Nephron progenitor cell (in vitro differentiated cells): ENCODE results near the gene GALE.
A peak's percentile ranks its signal among the peaks of the same experiment; 100 is the strongest.

ENCODE experiments used
- DNase-seq: peaks from one replicate; pipeline ENCODE4 v3.0.0; 2021
- H3K27ac Mint-ChIP-seq: 2 replicates; pipeline ENCODE4 v1.8.0; 2021; ENCODE audit warnings: mild to moderate bottlenecking, moderate library complexity, mixed read lengths
- H3K27me3 Mint-ChIP-seq: 2 replicates; pipeline ENCODE4 v1.8.0; 2021; ENCODE audit warnings: mild to moderate bottlenecking, low read depth, mixed read lengths; ENCODE audit not compliant: poor library complexity
- H3K36me3 Mint-ChIP-seq: 2 replicates; pipeline ENCODE4 v1.8.0; 2021; ENCODE audit warnings: low read depth, mixed read lengths
- H3K4me1 Mint-ChIP-seq: 2 replicates; pipeline ENCODE4 v1.8.0; 2021; ENCODE audit warnings: mixed read lengths
- H3K4me3 Mint-ChIP-seq: 2 replicates; pipeline ENCODE4 v1.8.0; 2021; ENCODE audit warnings: mild to moderate bottlenecking, moderate library complexity, mixed read lengths
- H3K9me3 Mint-ChIP-seq: 2 replicates; pipeline ENCODE4 v1.8.0; 2021; ENCODE audit warnings: mild to moderate bottlenecking, moderate library complexity, mixed read lengths
- TF ChIP-seq, protein P1 (sequence below): fragments of 200-600 bp; sonication (generic); IDR thresholded peaks from 2 replicates; pipeline ENCODE4 v1.5.0; 2021; ENCODE audit warnings: antibody characterized with exemption

GALE gene

DNA sequence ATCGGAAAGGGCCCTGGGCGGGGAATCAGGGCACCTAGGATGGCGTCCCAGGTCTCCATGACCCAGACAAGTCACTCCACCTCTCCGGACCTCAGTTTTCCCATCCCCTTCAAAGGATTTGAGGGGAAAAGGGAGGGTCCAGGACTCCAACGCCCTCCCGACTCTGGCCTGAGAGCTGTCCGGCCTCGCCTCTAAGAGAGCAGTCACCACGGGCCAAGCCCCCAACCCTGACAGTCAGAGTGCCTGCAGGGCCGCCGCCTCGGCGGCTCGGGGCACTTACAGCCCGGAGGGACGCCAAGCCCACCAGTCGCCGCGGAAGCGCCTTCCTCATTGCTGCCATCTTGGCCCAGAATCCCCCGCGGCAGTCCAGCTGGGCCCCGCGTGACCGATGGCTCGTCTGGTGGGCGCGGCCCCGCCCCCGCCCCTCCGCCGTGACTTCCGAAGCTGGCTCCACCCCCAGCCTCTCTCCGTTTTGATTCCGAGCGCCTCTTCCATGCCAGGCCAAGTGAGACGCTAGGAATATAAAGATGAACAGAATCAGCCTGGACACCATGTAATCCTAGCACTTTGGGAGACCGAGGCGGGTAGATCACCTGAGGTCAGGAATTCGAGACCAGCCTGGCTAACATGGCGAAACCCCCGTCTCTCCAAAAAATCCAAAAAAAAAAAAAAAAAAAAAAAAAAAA lies 24.7 kb upstream of the GALE start, which contains the start of gene HMGCL:
HMGCL (minus strand) TSS at position 354 of the 686 bp plus-strand sequence; CDS start at position 340, 14 bp downstream.
- peak within 1 kb of the TSS; percentile 99 for H3K4me3 Mint-ChIP-seq
- peaks cover 16% of the 10 kb centered on the region for H3K4me1 Mint-ChIP-seq
- H3K27me3 Mint-ChIP-seq, result peaks cover 1% of the 10 kb centered on the region
- peak within 1 kb of the TSS; percentile 91 for H3K27ac Mint-ChIP-seq
- TF ChIP-seq, protein P1, sequence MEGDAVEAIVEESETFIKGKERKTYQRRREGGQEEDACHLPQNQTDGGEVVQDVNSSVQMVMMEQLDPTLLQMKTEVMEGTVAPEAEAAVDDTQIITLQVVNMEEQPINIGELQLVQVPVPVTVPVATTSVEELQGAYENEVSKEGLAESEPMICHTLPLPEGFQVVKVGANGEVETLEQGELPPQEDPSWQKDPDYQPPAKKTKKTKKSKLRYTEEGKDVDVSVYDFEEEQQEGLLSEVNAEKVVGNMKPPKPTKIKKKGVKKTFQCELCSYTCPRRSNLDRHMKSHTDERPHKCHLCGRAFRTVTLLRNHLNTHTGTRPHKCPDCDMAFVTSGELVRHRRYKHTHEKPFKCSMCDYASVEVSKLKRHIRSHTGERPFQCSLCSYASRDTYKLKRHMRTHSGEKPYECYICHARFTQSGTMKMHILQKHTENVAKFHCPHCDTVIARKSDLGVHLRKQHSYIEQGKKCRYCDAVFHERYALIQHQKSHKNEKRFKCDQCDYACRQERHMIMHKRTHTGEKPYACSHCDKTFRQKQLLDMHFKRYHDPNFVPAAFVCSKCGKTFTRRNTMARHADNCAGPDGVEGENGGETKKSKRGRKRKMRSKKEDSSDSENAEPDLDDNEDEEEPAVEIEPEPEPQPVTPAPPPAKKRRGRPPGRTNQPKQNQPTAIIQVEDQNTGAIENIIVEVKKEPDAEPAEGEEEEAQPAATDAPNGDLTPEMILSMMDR, result no peak
- H3K9me3 Mint-ChIP-seq, result no peaks in the 10 kb centered on the region
- DNase-seq, result peak; percentile 91
- H3K36me3 Mint-ChIP-seq, result peaks cover 3% of the 10 kb centered on the region

DNA sequence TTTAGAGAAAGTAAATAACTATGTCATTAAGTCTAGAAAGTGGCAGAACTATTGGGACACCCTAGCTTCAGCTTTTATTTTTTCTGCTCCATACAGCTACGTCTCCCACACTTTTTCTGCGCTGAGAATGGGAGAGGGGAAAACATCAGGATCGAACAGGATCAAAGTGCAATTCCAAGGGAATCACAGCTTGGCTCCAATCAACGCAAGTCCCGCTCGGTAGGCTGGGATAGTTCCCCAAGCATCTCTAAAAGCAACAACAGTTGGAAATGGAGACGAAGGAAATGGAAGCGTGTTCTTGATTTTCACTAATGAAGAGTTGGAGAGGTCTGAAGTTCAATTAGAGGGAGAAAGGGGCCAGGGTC lies 24.1 kb upstream of the GALE start:
- Mint-ChIP-seq H3K9me3 (no peaks in the 10 kb centered on the region), H3K36me3 (peaks cover 5% of the 10 kb centered on the region), H3K4me3 (peak overlapping the region; percentile 99), H3K27ac (peak overlapping the region; percentile 91), H3K27me3 (no peaks in the 10 kb centered on the region), H3K4me1 (peaks cover 16% of the 10 kb centered on the region)
- DNase-seq, result no peak
- TF ChIP-seq, protein P1, result no peak

DNA sequence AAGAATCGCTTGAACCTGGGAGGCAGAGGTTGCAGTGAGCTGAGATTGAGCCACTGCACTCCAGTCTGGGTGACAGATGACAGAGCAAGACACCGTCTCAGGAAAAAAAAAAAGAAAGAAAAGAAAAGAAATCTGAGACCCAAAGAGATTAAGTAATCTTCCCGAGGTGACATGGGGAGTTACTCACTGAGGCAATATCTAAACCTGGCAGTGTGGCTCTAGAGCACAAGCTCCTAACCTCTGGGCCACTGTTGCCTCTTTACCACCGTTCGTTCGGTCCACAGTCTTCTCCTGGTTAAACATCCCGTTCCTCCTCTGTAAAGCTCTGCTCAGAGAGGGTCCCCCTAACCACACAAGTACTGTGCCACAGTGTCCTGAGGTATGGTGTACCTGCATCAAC lies 23.2 kb upstream of the GALE start:
- no peak for DNase-seq
- no peaks in the 10 kb centered on the region for H3K9me3 Mint-ChIP-seq
- H3K27ac Mint-ChIP-seq, result no peak overlapping the region
- peak overlapping the region; percentile 99 for H3K4me3 Mint-ChIP-seq
- H3K36me3 Mint-ChIP-seq, result peaks cover 5% of the 10 kb centered on the region
- TF ChIP-seq, protein P1, result no peak
- H3K4me1 Mint-ChIP-seq, result peaks cover 16% of the 10 kb centered on the region
- no peaks in the 10 kb centered on the region for H3K27me3 Mint-ChIP-seq

DNA sequence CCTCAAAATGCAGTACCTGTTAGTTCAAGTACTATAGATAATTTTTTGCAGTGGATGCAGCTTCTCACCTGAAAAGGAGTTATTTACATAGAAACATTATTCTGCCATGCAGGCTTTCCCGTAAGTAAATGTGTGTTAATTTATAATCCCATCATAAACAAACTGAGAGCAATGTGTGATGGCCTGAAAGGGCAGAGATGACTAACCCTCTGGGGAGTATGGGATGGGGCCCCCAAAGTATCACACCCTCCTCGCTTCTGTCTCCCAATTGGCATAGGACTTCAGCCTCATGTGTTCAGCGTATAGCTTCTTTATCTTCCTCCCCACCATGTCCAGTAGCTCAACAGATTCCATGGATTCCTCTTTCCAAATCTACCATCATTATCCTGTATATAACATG lies 17.1 kb upstream of the GALE start:
- peaks cover 18% of the 10 kb centered on the region for H3K36me3 Mint-ChIP-seq
- no peak overlapping the region for H3K27ac Mint-ChIP-seq
- TF ChIP-seq, protein P1, result no peak
- no peaks in the 10 kb centered on the region for H3K9me3 Mint-ChIP-seq
- H3K27me3 Mint-ChIP-seq, result no peaks in the 10 kb centered on the region
- no peak for DNase-seq
- H3K4me3 Mint-ChIP-seq, result no peak overlapping the region
- H3K4me1 Mint-ChIP-seq, result no peaks in the 10 kb centered on the region

DNA sequence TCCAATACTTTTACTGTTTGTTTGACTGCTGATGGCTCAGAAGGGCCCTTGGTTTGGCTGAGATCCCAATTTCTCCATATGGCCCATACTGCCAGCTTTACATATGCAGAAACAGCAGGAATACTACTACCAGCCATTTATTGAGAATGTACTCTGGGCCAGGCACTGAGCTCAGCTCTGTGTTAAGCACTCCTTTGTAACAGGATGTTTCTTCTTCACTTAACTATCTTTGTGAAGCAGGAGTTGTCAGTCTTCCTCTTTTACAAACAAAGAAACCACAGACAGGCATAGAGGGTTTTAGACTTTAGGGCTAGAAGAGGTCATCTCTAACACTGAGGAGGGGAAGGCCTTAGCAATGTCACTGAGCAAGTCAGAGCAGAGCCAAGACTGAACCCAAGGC lies 16.4 kb upstream of the GALE start:
- TF ChIP-seq, protein P1, result no peak
- H3K4me3 Mint-ChIP-seq, result no peak overlapping the region
- peaks cover 22% of the 10 kb centered on the region for H3K36me3 Mint-ChIP-seq
- no peak for DNase-seq
- no peak overlapping the region for H3K27ac Mint-ChIP-seq
- no peaks in the 10 kb centered on the region for H3K27me3 Mint-ChIP-seq
- no peaks in the 10 kb centered on the region for H3K4me1 Mint-ChIP-seq
- H3K9me3 Mint-ChIP-seq, result no peaks in the 10 kb centered on the region

DNA sequence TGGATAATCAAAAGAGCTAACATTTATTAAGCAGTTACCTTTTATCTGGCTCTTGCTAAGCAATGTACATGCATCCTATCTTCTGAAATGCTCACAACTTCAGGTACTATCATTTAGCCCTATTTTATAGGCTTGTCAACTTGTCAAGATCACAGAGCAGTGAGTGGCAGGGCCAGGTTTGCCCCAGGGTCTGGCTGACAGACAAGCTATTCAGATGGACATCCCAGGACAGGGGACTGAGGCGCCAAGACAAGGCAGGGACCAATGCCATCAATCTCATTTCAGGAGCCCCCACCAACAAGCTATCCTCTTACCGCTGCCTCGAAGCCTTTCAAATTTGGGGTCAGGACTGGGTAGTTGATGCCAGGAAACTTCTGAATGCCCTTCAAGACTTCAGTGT lies 15.8 kb upstream of the GALE start:
- Mint-ChIP-seq H3K27me3 (no peaks in the 10 kb centered on the region), H3K4me3 (no peak overlapping the region), H3K36me3 (peaks cover 24% of the 10 kb centered on the region), H3K9me3 (no peaks in the 10 kb centered on the region), H3K4me1 (no peaks in the 10 kb centered on the region), H3K27ac (no peak overlapping the region)
- TF ChIP-seq, protein P1, result no peak
- DNase-seq, result no peak
